Mesenchymal stem cell (in vitro differentiated cells and primary cell): ENCODE measurements around the gene CELF5.

Experiments used
- DNase-seq: peaks from one replicate; pipeline ENCODE4 v3.0.0-alpha.2; 2013
- H2AFZ ChIP-seq: one replicate; pipeline ENCODE4 v1.6.1; 2013; ENCODE audit warnings: low read depth, mild to moderate bottlenecking, control low read depth, inconsistent platforms, low read length, moderate library complexity
- H2AK5ac ChIP-seq: 2 replicates; pipeline ENCODE4 v1.6.1; 2013; ENCODE audit warnings: low read length, moderate library complexity, mild to moderate bottlenecking, inconsistent platforms; ENCODE audit not compliant: severe bottlenecking
- H2BK120ac ChIP-seq: one replicate; pipeline ENCODE4 v1.6.1; 2013; ENCODE audit warnings: low read depth, mild to moderate bottlenecking, inconsistent platforms, low read length, moderate library complexity
- H2BK12ac ChIP-seq, 2 experiments: one replicate each; pipeline ENCODE4 v1.6.1; 2013; ENCODE audit warnings: inconsistent platforms in 2 of 2, low read length in 2 of 2, mild to moderate bottlenecking in 2 of 2, moderate library complexity in 2 of 2, control low read depth in 1 of 2
- H2BK15ac ChIP-seq: one replicate; pipeline ENCODE4 v1.6.1; 2013; ENCODE audit warnings: mild to moderate bottlenecking, low read depth, inconsistent platforms; ENCODE audit not compliant: poor library complexity, severe bottlenecking
- H2BK5ac ChIP-seq: 2 replicates; pipeline ENCODE4 v1.6.1; 2013; ENCODE audit warnings: low read depth, mild to moderate bottlenecking, low read length, control low read depth, inconsistent platforms; ENCODE audit not compliant: poor library complexity, severe bottlenecking
- H3K14ac ChIP-seq, 2 experiments: one replicate each; pipeline ENCODE4 v1.6.1; 2013; ENCODE audit warnings: inconsistent platforms in 2 of 2, low read length in 2 of 2, control low read depth in 1 of 2, mild to moderate bottlenecking in 1 of 2, moderate library complexity in 1 of 2
- H3K18ac ChIP-seq, 2 experiments: one replicate each; pipeline ENCODE4 v1.6.1; 2013; ENCODE audit warnings: inconsistent platforms in 2 of 2, low read length in 2 of 2, control low read depth in 1 of 2, low read depth in 1 of 2, mild to moderate bottlenecking in 1 of 2
- H3K23ac ChIP-seq, 2 experiments: one replicate each; pipeline ENCODE4 v1.6.1; 2013; ENCODE audit warnings: inconsistent platforms in 2 of 2, low read length in 2 of 2, mild to moderate bottlenecking in 2 of 2, moderate library complexity in 2 of 2, control low read depth in 1 of 2
- H3K27ac ChIP-seq: 2 replicates; pipeline ENCODE4 v1.5.1; 2013; ENCODE audit warnings: mild to moderate bottlenecking, moderate library complexity, low read length, control low read depth, inconsistent platforms; ENCODE audit not compliant: poor library complexity, severe bottlenecking
- H3K27me3 ChIP-seq, 2 experiments: 2 replicates each; pipeline versions ENCODE4 v1.6.1 to v1.7.0; 2013; ENCODE audit warnings: low read length in 2 of 2, mild to moderate bottlenecking in 2 of 2, moderate library complexity in 2 of 2, control low read depth in 1 of 2, inconsistent platforms in 1 of 2; ENCODE audit not compliant: control insufficient read depth in 1 of 2, insufficient read depth in 1 of 2
- H3K36me3 ChIP-seq, 2 experiments: 2 replicates each; pipeline versions ENCODE4 v1.6.1 to v1.7.0; 2013; ENCODE audit warnings: low read length in 2 of 2, control low read depth in 1 of 2, inconsistent platforms in 1 of 2, low read depth in 1 of 2, mild to moderate bottlenecking in 1 of 2; ENCODE audit not compliant: insufficient read depth in 2 of 2, control insufficient read depth in 1 of 2
- H3K4ac ChIP-seq, 2 experiments: one replicate each; pipeline ENCODE4 v1.6.1; 2013; ENCODE audit warnings: inconsistent platforms in 2 of 2, low read length in 2 of 2, mild to moderate bottlenecking in 2 of 2, moderate library complexity in 2 of 2, control low read depth in 1 of 2, low read depth in 1 of 2
- H3K4me1 ChIP-seq: 2 replicates; pipeline ENCODE4 v1.6.1; 2013; ENCODE audit warnings: low read depth, low read length, control low read depth; ENCODE audit not compliant: control insufficient read depth, insufficient read depth
- H3K4me2 ChIP-seq: 2 replicates; pipeline ENCODE4 v1.6.1; 2013; ENCODE audit warnings: low read length, mild to moderate bottlenecking, inconsistent platforms; ENCODE audit not compliant: poor library complexity, severe bottlenecking
- H3K4me3 ChIP-seq, 2 experiments: 2 replicates each; pipeline versions ENCODE4 v1.5.1 to v1.7.0; 2013; ENCODE audit warnings: low read length in 2 of 2, mild to moderate bottlenecking in 2 of 2, control low read depth in 1 of 2, low read depth in 1 of 2; ENCODE audit not compliant: insufficient read depth in 1 of 2
- H3K79me1 ChIP-seq: replicated peaks from 2 replicates; pipeline ENCODE4 v1.6.1; 2013; ENCODE audit warnings: mild to moderate bottlenecking, control low read depth, low read length, inconsistent platforms; ENCODE audit not compliant: poor library complexity, severe bottlenecking
- H3K9ac ChIP-seq: 2 replicates; pipeline ENCODE4 v1.7.0; 2013; ENCODE audit warnings: mild to moderate bottlenecking, low read length, moderate library complexity
- H3K9me3 ChIP-seq: 2 replicates; pipeline ENCODE4 v1.7.0; 2013; ENCODE audit warnings: mild to moderate bottlenecking, low read length; ENCODE audit not compliant: control insufficient read depth
- H4K8ac ChIP-seq: one replicate; pipeline ENCODE4 v1.6.1; 2013; ENCODE audit warnings: inconsistent platforms, mild to moderate bottlenecking, low read length, moderate library complexity
- H4K91ac ChIP-seq: one replicate; pipeline ENCODE4 v1.6.1; 2013; ENCODE audit warnings: mild to moderate bottlenecking, low read length, inconsistent platforms
- WGBS: methylation state at CpG from one replicate; pipeline ENCODE4 v1.1.7; 2013; ENCODE audit warnings: mixed read lengths; 5-methylcytosine and 5-hydroxymethylcytosine counted together

The CELF5 gene

GRCh38 chr19:3323026-3323425, 98.6 kb downstream of the CELF5 start:
- no peak overlapping the region for H3K4ac ChIP-seq
- no peak for DNase-seq
- no peak overlapping the region for H3K18ac ChIP-seq
- no peak overlapping the region for H2BK15ac ChIP-seq
- H3K9me3 ChIP-seq = no peaks in the 10 kb centered on the region
- H3K9ac ChIP-seq = no peak overlapping the region
- no peak overlapping the region for H2BK12ac ChIP-seq
- 23% methylated on average over 2 of the region's 2 CpGs for WGBS
- no peaks in the 10 kb centered on the region for H3K36me3 ChIP-seq
- H2AK5ac ChIP-seq = no peak overlapping the region
- H4K91ac ChIP-seq = no peak overlapping the region
- no peak overlapping the region for H2BK5ac ChIP-seq
- no peak overlapping the region for H2BK120ac ChIP-seq
- no peak overlapping the region for H2AFZ ChIP-seq
- H3K23ac ChIP-seq = no peak overlapping the region
- H3K27ac ChIP-seq = no peak overlapping the region
- peaks cover 16 to 33% of the 10 kb centered on the region in 2 experiments for H3K27me3 ChIP-seq
- no peaks in the 10 kb centered on the region for H3K79me1 ChIP-seq
- no peaks in the 10 kb centered on the region for H3K4me1 ChIP-seq
- no peak overlapping the region for H3K14ac ChIP-seq
- H4K8ac ChIP-seq = no peak overlapping the region
- H3K4me2 ChIP-seq = no peak overlapping the region
- H3K4me3 ChIP-seq = no peak overlapping the region

GRCh38 chr19:3323658-3324057, 99.2 kb downstream of the CELF5 start:
- no peak overlapping the region for H3K9ac ChIP-seq
- no peak overlapping the region for H3K14ac ChIP-seq
- H2BK5ac ChIP-seq = no peak overlapping the region
- no peak overlapping the region for H4K91ac ChIP-seq
- no peak overlapping the region for H3K23ac ChIP-seq
- H3K27ac ChIP-seq = no peak overlapping the region
- no peaks in the 10 kb centered on the region for H3K36me3 ChIP-seq
- H2AK5ac ChIP-seq = no peak overlapping the region
- H3K9me3 ChIP-seq = no peaks in the 10 kb centered on the region
- no peaks in the 10 kb centered on the region for H3K79me1 ChIP-seq
- WGBS = 57% methylated on average over 2 of the region's 2 CpGs
- H3K4me3 ChIP-seq = no peak overlapping the region
- no peak overlapping the region for H2AFZ ChIP-seq
- peaks cover 16 to 33% of the 10 kb centered on the region in 2 experiments for H3K27me3 ChIP-seq
- H2BK120ac ChIP-seq = no peak overlapping the region
- no peaks in the 10 kb centered on the region for H3K4me1 ChIP-seq
- no peak overlapping the region for H2BK12ac ChIP-seq
- no peak overlapping the region for H3K4me2 ChIP-seq
- no peak overlapping the region for H2BK15ac ChIP-seq
- DNase-seq = no peak
- H4K8ac ChIP-seq = no peak overlapping the region
- H3K4ac ChIP-seq = no peak overlapping the region
- H3K18ac ChIP-seq = no peak overlapping the region

DNA sequence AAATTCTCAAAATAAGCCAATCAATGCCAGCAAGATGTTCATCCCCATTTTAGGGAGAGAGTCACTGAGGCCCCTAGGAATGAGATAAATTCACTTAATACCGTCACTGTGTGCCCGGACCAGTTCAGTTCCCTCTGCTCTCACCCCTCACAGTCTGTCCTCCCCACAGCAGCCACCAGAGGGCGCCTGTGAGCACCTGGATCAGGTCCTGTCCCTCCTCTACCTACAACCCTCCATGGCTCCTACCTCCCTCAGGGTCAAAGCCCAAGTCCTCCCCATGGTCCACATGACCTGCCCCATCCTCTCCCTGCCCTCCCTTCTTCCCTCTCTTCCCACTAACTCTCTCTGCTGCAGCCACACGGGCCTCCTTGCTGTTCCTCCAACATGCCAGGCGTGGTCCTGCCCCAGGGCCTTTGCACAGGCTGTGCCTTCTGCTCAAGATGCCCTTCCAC, 100.0 kb downstream of the CELF5 start:
- no peak overlapping the region for H3K23ac ChIP-seq

DNA sequence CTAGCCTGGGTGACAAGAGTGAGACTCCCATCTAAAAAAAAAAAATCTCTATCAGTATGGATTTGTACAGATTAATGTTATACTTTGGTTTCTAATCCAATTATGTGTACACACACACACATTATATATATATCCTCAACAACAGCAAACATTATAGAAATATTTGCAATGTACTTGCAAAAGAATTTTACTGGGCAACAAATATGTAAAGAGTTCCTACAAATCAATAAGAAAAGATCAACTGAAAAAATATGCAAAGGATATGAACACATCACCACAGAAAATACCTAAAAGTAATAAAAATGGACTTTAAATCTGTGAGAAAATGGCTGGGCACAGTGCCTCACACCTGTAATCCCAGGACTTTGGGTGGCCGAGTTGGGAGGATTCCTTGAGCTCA, 101.0 kb downstream of the CELF5 start:
- WGBS = 68% methylated on average over 1 of the region's 1 CpG
- no peak for DNase-seq

More for the DNA sequence above, 100.0 kb downstream of the CELF5 start:
- WGBS = 54% methylated on average over 5 of the region's 5 CpGs
- H3K4me1 ChIP-seq = no peaks in the 10 kb centered on the region
- no peak overlapping the region for H2AFZ ChIP-seq
- peak; percentile 44 for DNase-seq
- no peak overlapping the region for H2AK5ac ChIP-seq
- H2BK5ac ChIP-seq = no peak overlapping the region
- H3K14ac ChIP-seq = no peak overlapping the region
- no peaks in the 10 kb centered on the region for H3K36me3 ChIP-seq
- H3K4me2 ChIP-seq = no peak overlapping the region
- no peak overlapping the region for H2BK12ac ChIP-seq
- H3K9ac ChIP-seq = no peak overlapping the region
- H3K18ac ChIP-seq = no peak overlapping the region
- peaks cover 16 to 33% of the 10 kb centered on the region in 2 experiments for H3K27me3 ChIP-seq
- H3K4me3 ChIP-seq = no peak overlapping the region
- no peak overlapping the region for H2BK120ac ChIP-seq
- H3K79me1 ChIP-seq = no peaks in the 10 kb centered on the region
- no peaks in the 10 kb centered on the region for H3K9me3 ChIP-seq
- H4K8ac ChIP-seq = no peak overlapping the region
- no peak overlapping the region for H3K27ac ChIP-seq
- H4K91ac ChIP-seq = no peak overlapping the region
- H2BK15ac ChIP-seq = no peak overlapping the region
- no peak overlapping the region for H3K4ac ChIP-seq

More for the DNA sequence above, 101.0 kb downstream of the CELF5 start:
- Histone ChIP-seq H2BK5ac (no peak overlapping the region), H4K91ac (no peak overlapping the region), H3K9ac (no peak overlapping the region), H3K14ac (no peak overlapping the region), H3K27ac (no peak overlapping the region), H2AFZ (no peak overlapping the region), H3K9me3 (no peaks in the 10 kb centered on the region), H3K18ac (no peak overlapping the region), H2BK15ac (no peak overlapping the region), H3K27me3 (peaks cover 16 to 25% of the 10 kb centered on the region in 2 experiments), H3K23ac (no peak overlapping the region), H2AK5ac (no peak overlapping the region), H3K4me2 (no peak overlapping the region), H3K4me1 (no peaks in the 10 kb centered on the region), H3K79me1 (no peaks in the 10 kb centered on the region), H3K4me3 (no peak overlapping the region), H2BK120ac (no peak overlapping the region), H3K4ac (no peak overlapping the region), H3K36me3 (no peaks in the 10 kb centered on the region), H2BK12ac (no peak overlapping the region), H4K8ac (no peak overlapping the region)
